Pons (tissue), 1 donor: ENCODE measurements around the gene ESF1.
A peak's percentile ranks its signal among the peaks of the same experiment; 100 is the strongest.
"Not testable (repeated sequence)": the region's sequence is repeated elsewhere in the genome, so short reads cannot be mapped to it uniquely, and the experiment has no call there.

Experiments
- DNase-seq: peaks from one replicate; pipeline ENCODE4 v3.0.0-alpha.2; 2016; ENCODE audit warnings: low spot score

ESF1 gene

GRCh38 chr20:13788167-13788834 is 3.6 kb upstream of the ESF1 start:
- DNase-seq, result peak; percentile 61

- no peak for DNase-seq
These were observed 1.6 kb upstream of the ESF1 start for GRCh38 chr20:13786143-13786828.

GRCh38 chr20:13784271-13784892 is 337 bp downstream of the ESF1 start:
- DNase-seq, result no peak

- DNase-seq, result no peak
These were observed 1.2 kb downstream of the ESF1 start for GRCh38 chr20:13783528-13783927.

GRCh38 chr20:13778827-13779226 is 5.9 kb downstream of the ESF1 start:
- no peak for DNase-seq

- DNase-seq, result no peak
These were observed 7.5 kb downstream of the ESF1 start for GRCh38 chr20:13777171-13777601.

GRCh38 chr20:13775867-13776266 is 8.9 kb downstream of the ESF1 start:
- no peak for DNase-seq

GRCh38 chr20:13772529-13772928 is 12.2 kb downstream of the ESF1 start:
- no peak for DNase-seq

- no peak for DNase-seq
These were observed 12.8 kb downstream of the ESF1 start for GRCh38 chr20:13771853-13772453.

- no peak for DNase-seq
These were observed 14.6 kb downstream of the ESF1 start for GRCh38 chr20:13770141-13770540.

GRCh38 chr20:13765868-13766416 is 18.8 kb downstream of the ESF1 start:
- no peak for DNase-seq

- DNase-seq, result no peak
These were observed 19.4 kb downstream of the ESF1 start for GRCh38 chr20:13765299-13765698.

GRCh38 chr20:13760451-13760946 is 24.2 kb downstream of the ESF1 start:
- DNase-seq, result not testable (repeated sequence)

GRCh38 chr20:13758884-13759283 is 25.8 kb downstream of the ESF1 start:
- no peak for DNase-seq

- DNase-seq, result no peak
These were observed 28.2 kb downstream of the ESF1 start for GRCh38 chr20:13756551-13756950.

- no peak for DNase-seq
These were observed 28.9 kb downstream of the ESF1 start for GRCh38 chr20:13755809-13756208.

- DNase-seq, result no peak
These were observed 31.2 kb downstream of the ESF1 start for GRCh38 chr20:13753436-13754036.

GRCh38 chr20:13749811-13750210 is 34.9 kb downstream of the ESF1 start:
- DNase-seq, result no peak

- DNase-seq, result no peak
These were observed 38.9 kb downstream of the ESF1 start for GRCh38 chr20:13745784-13746183.

GRCh38 chr20:13744352-13744751 is 40.4 kb downstream of the ESF1 start:
- DNase-seq, result no peak

- no peak for DNase-seq
These were observed 42.8 kb downstream of the ESF1 start for GRCh38 chr20:13741879-13742278.
